Neural progenitor cell (in vitro differentiated cells): ENCODE results near the gene FAM83B. TPM values are rescaled to one million over a fixed set of nuclear protein-coding genes. Genes with fewer than 3 reads are reported as not detected.

Experiments
- DNase-seq: peaks from one replicate; pipeline ENCODE4 v3.0.0-alpha.2; 2016; ENCODE audit warnings: low spot score
- H2AFZ ChIP-seq: fragments of 200-600 bp; sonication (generic); replicated peaks from 2 replicates; pipeline ENCODE4 v1.6.1; 2016; ENCODE audit warnings: antibody characterized with exemption
- H3F3A ChIP-seq: fragments of 200-600 bp; sonication (generic); 2 replicates; pipeline ENCODE4 v1.6.1; 2016; ENCODE audit warnings: antibody characterized with exemption, low read depth
- H3K27ac ChIP-seq: fragments of 200-600 bp; sonication (generic); 2 replicates; pipeline ENCODE4 v1.5.1; 2016; ENCODE audit warnings: mild to moderate bottlenecking
- H3K27me3 ChIP-seq: fragments of 200-600 bp; sonication (generic); 2 replicates; pipeline ENCODE4 v1.6.1; 2016; ENCODE audit warnings: mild to moderate bottlenecking, moderate library complexity
- H3K36me3 ChIP-seq: fragments of 200-600 bp; sonication (generic); 2 replicates; pipeline ENCODE4 v1.5.1; 2016
- H3K4me1 ChIP-seq: fragments of 200-600 bp; sonication (generic); 2 replicates; pipeline ENCODE4 v1.6.1; 2016; ENCODE audit warnings: mixed run types
- H3K4me2 ChIP-seq: fragments of 200-600 bp; sonication (generic); 2 replicates; pipeline ENCODE4 v1.6.1; 2016
- H3K4me3 ChIP-seq: fragments of 200-600 bp; sonication (generic); 2 replicates; pipeline ENCODE4 v1.5.1; 2016
- H3K79me2 ChIP-seq: fragments of 200-600 bp; sonication (generic); 2 replicates; pipeline ENCODE4 v1.6.1; 2016; ENCODE audit warnings: low read depth
- H3K9ac ChIP-seq: fragments of 200-600 bp; sonication (generic); 2 replicates; pipeline ENCODE4 v1.6.1; 2016
- H3K9me3 ChIP-seq: fragments of 200-600 bp; sonication (generic); 2 replicates; pipeline ENCODE4 v1.5.1; 2016; ENCODE audit warnings: low read depth
- H4K20me1 ChIP-seq: fragments of 200-600 bp; sonication (generic); 2 replicates; pipeline ENCODE4 v1.6.1; 2016; ENCODE audit warnings: low read depth
- H3K27ac Mint-ChIP-seq: 3 replicates; pipeline ENCODE4 v1.8.0; 2021; ENCODE audit warnings: mixed read lengths
- H3K27me3 Mint-ChIP-seq: 2 replicates; pipeline ENCODE4 v1.8.0; 2022; ENCODE audit warnings: low read depth, mild to moderate bottlenecking, inconsistent platforms, moderate library complexity, mixed read lengths; ENCODE audit not compliant: insufficient read depth
- H3K36me3 Mint-ChIP-seq: 3 replicates; pipeline ENCODE4 v1.8.0; 2021; ENCODE audit warnings: mixed read lengths
- H3K4me1 Mint-ChIP-seq: 3 replicates; pipeline ENCODE4 v1.8.0; 2021; ENCODE audit warnings: mixed read lengths
- H3K4me3 Mint-ChIP-seq: 3 replicates; pipeline ENCODE4 v1.8.0; 2021; ENCODE audit warnings: mild to moderate bottlenecking, moderate library complexity, mixed read lengths
- H3K9me3 Mint-ChIP-seq: 3 replicates; pipeline ENCODE4 v1.8.0; 2020; ENCODE audit warnings: mixed read lengths
- EZH2 ChIP-seq: fragments of 200-600 bp; sonication (generic); IDR thresholded peaks from 2 replicates; pipeline ENCODE4 v1.6.1; 2017; ENCODE audit warnings: antibody characterized with exemption, mild to moderate bottlenecking, moderate library complexity
- EZH2phosphoT487 ChIP-seq: fragments of 200-600 bp; sonication (generic); IDR thresholded peaks from 2 replicates; pipeline ENCODE4 v1.6.1; 2017; ENCODE audit warnings: antibody characterized with exemption
- total RNA-seq: library from RNA; depleted of rRNA; stranded (reverse); fragments of >200 nt; gene quantifications from 2 replicates; pipeline ENCODE4 v1.2.3, GENCODE V29; 2015; ENCODE audit warnings: low replicate concordance
- TF ChIP-seq, protein P1 (sequence below): fragments of 200-600 bp; sonication (generic); IDR thresholded peaks from 2 replicates; pipeline ENCODE4 v1.5.1; 2017; ENCODE audit warnings: antibody characterized with exemption, mild to moderate bottlenecking

The FAM83B gene
- total RNA-seq, 1 donor from 2014 or later, result 5.3 TPM

DNA sequence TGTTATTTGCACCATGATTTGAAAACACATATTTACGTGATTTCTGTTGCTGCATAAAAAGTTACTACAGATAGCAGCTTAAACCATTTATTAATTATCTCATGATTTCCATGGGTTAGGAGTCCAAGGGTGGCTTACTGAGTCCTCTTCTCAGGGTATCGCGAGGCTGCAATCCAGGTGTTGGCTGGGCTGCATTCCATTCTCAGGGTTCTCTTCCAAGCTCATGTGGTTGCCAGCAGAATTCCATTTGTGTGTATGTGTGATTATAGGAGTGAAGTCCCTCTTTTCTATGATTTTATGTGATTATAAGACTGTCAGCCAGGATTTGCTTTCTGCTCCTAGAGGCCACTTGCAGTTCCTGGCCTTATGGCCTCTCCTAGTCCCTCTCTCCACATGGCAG lies 135.1 kb downstream of the FAM83B start:
- DNase-seq, result no peak
- H3F3A ChIP-seq, result no peaks in the 10 kb centered on the region
- H3K4me1 ChIP-seq, result no peaks in the 10 kb centered on the region
- Mint-ChIP-seq H3K36me3 (no peaks in the 10 kb centered on the region), H3K27ac (no peak overlapping the region), H3K4me3 (no peak overlapping the region), H3K4me1 (no peaks in the 10 kb centered on the region), H3K27me3 (no peaks in the 10 kb centered on the region), H3K9me3 (peaks cover 4% of the 10 kb centered on the region)
- no peaks in the 10 kb centered on the region for H3K79me2 ChIP-seq
- H3K36me3 ChIP-seq, result no peaks in the 10 kb centered on the region
- no peak overlapping the region for H3K4me2 ChIP-seq
- H3K27ac ChIP-seq, result no peak overlapping the region
- H4K20me1 ChIP-seq, result no peaks in the 10 kb centered on the region
- no peaks in the 10 kb centered on the region for H3K27me3 ChIP-seq
- TF ChIP-seq EZH2phosphoT487, result no peak
- TF ChIP-seq, protein P1, sequence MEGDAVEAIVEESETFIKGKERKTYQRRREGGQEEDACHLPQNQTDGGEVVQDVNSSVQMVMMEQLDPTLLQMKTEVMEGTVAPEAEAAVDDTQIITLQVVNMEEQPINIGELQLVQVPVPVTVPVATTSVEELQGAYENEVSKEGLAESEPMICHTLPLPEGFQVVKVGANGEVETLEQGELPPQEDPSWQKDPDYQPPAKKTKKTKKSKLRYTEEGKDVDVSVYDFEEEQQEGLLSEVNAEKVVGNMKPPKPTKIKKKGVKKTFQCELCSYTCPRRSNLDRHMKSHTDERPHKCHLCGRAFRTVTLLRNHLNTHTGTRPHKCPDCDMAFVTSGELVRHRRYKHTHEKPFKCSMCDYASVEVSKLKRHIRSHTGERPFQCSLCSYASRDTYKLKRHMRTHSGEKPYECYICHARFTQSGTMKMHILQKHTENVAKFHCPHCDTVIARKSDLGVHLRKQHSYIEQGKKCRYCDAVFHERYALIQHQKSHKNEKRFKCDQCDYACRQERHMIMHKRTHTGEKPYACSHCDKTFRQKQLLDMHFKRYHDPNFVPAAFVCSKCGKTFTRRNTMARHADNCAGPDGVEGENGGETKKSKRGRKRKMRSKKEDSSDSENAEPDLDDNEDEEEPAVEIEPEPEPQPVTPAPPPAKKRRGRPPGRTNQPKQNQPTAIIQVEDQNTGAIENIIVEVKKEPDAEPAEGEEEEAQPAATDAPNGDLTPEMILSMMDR, result no peak
- TF ChIP-seq EZH2, result no peak
- no peaks in the 10 kb centered on the region for H3K9me3 ChIP-seq
- H3K9ac ChIP-seq, result no peak overlapping the region
- H2AFZ ChIP-seq, result no peak overlapping the region
- no peak overlapping the region for H3K4me3 ChIP-seq

DNA sequence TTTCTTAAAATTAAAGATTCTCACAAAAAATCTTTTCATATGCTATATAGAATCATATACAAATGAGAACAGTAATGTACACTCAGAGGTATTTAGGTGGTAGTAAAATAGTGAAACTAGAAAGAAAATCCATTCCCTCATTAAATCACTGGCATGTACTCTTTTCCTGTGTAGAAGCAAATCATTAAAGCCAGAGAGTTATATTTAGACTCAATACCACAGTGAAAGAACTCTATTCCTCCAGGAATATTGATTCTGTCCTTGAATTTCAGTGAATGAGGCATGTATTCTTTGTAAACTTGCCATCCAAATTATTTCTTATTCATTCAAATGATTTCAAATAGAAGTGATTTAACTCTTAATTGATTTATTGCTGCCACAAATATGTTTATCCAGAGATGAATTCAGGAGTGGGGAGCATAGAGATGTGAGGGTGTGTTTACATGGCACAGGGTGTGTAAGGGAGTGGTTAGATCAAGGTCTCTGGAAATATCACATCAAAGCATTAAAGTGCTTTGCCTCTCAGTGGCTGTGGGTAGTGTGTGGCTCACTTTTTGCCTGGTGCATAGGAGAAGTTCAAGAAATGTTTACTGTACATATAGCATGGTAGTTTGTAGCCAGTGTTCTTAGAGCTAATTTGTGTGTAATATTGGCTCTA lies 141.2 kb downstream of the FAM83B start:
- no peak for DNase-seq
- Histone ChIP-seq H3K36me3 (no peaks in the 10 kb centered on the region), H3K4me1 (no peaks in the 10 kb centered on the region), H3F3A (no peaks in the 10 kb centered on the region), H3K4me3 (no peak overlapping the region), H3K9ac (no peak overlapping the region), H4K20me1 (no peaks in the 10 kb centered on the region), H3K27ac (no peak overlapping the region), H3K4me2 (no peak overlapping the region), H2AFZ (no peak overlapping the region), H3K27me3 (no peaks in the 10 kb centered on the region), H3K79me2 (no peaks in the 10 kb centered on the region), H3K9me3 (no peaks in the 10 kb centered on the region)
- H3K9me3 Mint-ChIP-seq, result peaks cover 8% of the 10 kb centered on the region
- peaks cover 7% of the 10 kb centered on the region for H3K4me1 Mint-ChIP-seq
- TF ChIP-seq EZH2phosphoT487, result no peak
- TF ChIP-seq EZH2, result no peak
- TF ChIP-seq, protein P1, result no peak
- no peak overlapping the region for H3K4me3 Mint-ChIP-seq
- H3K36me3 Mint-ChIP-seq, result no peaks in the 10 kb centered on the region
- H3K27me3 Mint-ChIP-seq, result no peaks in the 10 kb centered on the region
- no peak overlapping the region for H3K27ac Mint-ChIP-seq

DNA sequence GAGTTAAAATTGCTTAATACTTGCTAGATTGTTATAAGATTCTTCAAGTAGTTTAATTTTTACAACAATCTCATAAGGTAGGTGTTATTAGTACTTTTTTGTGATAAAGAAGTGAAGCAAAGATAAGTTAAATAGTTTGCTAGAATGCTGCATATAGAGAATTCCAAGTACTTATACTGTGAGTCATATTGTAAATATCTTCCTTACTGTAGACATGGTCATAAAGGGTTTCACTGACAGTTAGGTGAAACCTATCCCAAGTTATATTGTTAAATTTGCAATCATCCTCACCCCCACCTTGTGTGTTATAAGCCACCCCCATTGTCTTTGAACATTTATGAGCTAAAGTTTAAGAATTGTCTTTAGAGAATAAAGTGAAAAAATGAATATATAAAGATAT lies 142.0 kb downstream of the FAM83B start:
- Histone ChIP-seq H3K4me2 (no peak overlapping the region), H3K27me3 (no peaks in the 10 kb centered on the region), H3K79me2 (no peaks in the 10 kb centered on the region), H3K4me1 (no peaks in the 10 kb centered on the region), H3K36me3 (no peaks in the 10 kb centered on the region), H2AFZ (no peak overlapping the region), H4K20me1 (no peaks in the 10 kb centered on the region), H3K27ac (no peak overlapping the region), H3K4me3 (no peak overlapping the region), H3F3A (no peaks in the 10 kb centered on the region), H3K9ac (no peak overlapping the region), H3K9me3 (no peaks in the 10 kb centered on the region)
- Mint-ChIP-seq H3K27me3 (no peaks in the 10 kb centered on the region), H3K36me3 (peaks cover under 1% of the 10 kb centered on the region), H3K4me3 (no peak overlapping the region), H3K4me1 (peaks cover 7% of the 10 kb centered on the region), H3K27ac (no peak overlapping the region), H3K9me3 (peaks cover 12% of the 10 kb centered on the region)
- DNase-seq, result no peak
- no peak for TF ChIP-seq EZH2
- TF ChIP-seq EZH2phosphoT487, result no peak
- TF ChIP-seq, protein P1, result no peak
